ENCODE data around the gene GABRR3.

GABRR3 gene

DNA sequence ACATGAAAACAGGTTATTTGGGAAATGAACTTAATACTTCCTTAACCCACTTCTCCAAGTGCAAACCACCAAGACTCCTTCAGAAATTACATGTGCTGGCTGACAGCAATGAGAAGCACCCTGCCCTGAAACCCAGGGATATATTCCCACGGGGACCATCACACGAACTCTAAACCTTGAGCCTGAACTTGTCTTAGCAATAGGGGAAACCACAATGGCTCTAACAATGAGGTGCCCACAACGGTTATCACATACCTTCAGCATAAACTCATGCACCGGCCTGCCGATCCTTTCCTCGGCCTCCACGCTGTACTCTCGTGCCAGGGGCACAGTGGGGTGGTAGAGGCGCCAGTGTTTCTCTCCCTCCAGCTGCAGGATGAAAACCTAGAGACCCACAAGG is 76.3 kb downstream of the GABRR3 start:
- H3K27me3 ChIP-seq (ENCODE audit: insufficient read depth, poor library complexity, severe bottlenecking) = no peaks in the 10 kb centered on the region
- H3K4me3 ChIP-seq (replicated peaks; ENCODE audit: insufficient read depth, low read length) = no peak overlapping the region
- DNase-seq (ENCODE audit: low read depth in 1 of 2, low spot score in 1 of 2) = no peak
- H3K27ac ChIP-seq (replicated peaks) = no peak overlapping the region
- no peak for TF ChIP-seq POLR2AphosphoS5 (IDR thresholded peaks at IDR 0.05; ENCODE audit: low read depth)
- TF ChIP-seq, protein P1, sequence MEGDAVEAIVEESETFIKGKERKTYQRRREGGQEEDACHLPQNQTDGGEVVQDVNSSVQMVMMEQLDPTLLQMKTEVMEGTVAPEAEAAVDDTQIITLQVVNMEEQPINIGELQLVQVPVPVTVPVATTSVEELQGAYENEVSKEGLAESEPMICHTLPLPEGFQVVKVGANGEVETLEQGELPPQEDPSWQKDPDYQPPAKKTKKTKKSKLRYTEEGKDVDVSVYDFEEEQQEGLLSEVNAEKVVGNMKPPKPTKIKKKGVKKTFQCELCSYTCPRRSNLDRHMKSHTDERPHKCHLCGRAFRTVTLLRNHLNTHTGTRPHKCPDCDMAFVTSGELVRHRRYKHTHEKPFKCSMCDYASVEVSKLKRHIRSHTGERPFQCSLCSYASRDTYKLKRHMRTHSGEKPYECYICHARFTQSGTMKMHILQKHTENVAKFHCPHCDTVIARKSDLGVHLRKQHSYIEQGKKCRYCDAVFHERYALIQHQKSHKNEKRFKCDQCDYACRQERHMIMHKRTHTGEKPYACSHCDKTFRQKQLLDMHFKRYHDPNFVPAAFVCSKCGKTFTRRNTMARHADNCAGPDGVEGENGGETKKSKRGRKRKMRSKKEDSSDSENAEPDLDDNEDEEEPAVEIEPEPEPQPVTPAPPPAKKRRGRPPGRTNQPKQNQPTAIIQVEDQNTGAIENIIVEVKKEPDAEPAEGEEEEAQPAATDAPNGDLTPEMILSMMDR (IDR thresholded peaks at IDR 0.05; ENCODE audit: insufficient read depth, low read length) = no peak
- no peak for TF ChIP-seq GABPA (IDR thresholded peaks at IDR 0.05; ENCODE audit: low read depth)
- no peak for TF ChIP-seq SPI1 (IDR thresholded peaks at IDR 0.05; ENCODE audit: borderline replicate concordance, low read depth)
- TF ChIP-seq, protein P2, sequence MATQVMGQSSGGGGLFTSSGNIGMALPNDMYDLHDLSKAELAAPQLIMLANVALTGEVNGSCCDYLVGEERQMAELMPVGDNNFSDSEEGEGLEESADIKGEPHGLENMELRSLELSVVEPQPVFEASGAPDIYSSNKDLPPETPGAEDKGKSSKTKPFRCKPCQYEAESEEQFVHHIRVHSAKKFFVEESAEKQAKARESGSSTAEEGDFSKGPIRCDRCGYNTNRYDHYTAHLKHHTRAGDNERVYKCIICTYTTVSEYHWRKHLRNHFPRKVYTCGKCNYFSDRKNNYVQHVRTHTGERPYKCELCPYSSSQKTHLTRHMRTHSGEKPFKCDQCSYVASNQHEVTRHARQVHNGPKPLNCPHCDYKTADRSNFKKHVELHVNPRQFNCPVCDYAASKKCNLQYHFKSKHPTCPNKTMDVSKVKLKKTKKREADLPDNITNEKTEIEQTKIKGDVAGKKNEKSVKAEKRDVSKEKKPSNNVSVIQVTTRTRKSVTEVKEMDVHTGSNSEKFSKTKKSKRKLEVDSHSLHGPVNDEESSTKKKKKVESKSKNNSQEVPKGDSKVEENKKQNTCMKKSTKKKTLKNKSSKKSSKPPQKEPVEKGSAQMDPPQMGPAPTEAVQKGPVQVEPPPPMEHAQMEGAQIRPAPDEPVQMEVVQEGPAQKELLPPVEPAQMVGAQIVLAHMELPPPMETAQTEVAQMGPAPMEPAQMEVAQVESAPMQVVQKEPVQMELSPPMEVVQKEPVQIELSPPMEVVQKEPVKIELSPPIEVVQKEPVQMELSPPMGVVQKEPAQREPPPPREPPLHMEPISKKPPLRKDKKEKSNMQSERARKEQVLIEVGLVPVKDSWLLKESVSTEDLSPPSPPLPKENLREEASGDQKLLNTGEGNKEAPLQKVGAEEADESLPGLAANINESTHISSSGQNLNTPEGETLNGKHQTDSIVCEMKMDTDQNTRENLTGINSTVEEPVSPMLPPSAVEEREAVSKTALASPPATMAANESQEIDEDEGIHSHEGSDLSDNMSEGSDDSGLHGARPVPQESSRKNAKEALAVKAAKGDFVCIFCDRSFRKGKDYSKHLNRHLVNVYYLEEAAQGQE (IDR thresholded peaks at IDR 0.05; ENCODE audit: insufficient replicate concordance, low read depth) = no peak

DNA sequence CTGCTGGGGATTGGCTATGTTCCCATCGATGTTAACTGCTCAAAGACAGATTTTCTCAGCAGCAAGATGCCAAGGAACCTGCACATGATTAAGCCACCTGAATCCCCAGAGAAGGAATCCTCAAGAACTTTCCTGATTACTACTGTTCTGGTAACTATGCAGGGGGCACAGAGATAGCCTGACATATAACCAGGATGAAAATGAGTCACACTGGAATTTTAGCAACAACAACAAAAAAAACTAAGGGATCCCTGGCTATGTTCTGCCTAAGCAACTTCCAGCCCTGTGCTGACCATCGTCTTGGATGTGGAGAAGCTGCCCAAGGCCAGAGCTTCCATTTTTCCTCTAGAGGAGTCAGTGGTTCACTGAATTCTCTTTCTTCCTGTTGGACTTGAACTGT is 76.7 kb downstream of the GABRR3 start:
- DNase-seq (ENCODE audit: low read depth in 1 of 2, low spot score in 1 of 2) = no peak
- Histone ChIP-seq H3K27ac (replicated peaks) (no peak overlapping the region), H3K27me3 (ENCODE audit: insufficient read depth, poor library complexity, severe bottlenecking) (no peaks in the 10 kb centered on the region), H3K4me3 (replicated peaks; ENCODE audit: insufficient read depth, low read length) (no peak overlapping the region)
- TF ChIP-seq, protein P2 (IDR thresholded peaks at IDR 0.05; ENCODE audit: insufficient replicate concordance, low read depth) = no peak
- no peak for TF ChIP-seq SPI1 (IDR thresholded peaks at IDR 0.05; ENCODE audit: borderline replicate concordance, low read depth)
- no peak for TF ChIP-seq POLR2AphosphoS5 (IDR thresholded peaks at IDR 0.05; ENCODE audit: low read depth)
- no peak for TF ChIP-seq GABPA (IDR thresholded peaks at IDR 0.05; ENCODE audit: low read depth)
- TF ChIP-seq, protein P1 (IDR thresholded peaks at IDR 0.05; ENCODE audit: insufficient read depth, low read length) = no peak

DNA sequence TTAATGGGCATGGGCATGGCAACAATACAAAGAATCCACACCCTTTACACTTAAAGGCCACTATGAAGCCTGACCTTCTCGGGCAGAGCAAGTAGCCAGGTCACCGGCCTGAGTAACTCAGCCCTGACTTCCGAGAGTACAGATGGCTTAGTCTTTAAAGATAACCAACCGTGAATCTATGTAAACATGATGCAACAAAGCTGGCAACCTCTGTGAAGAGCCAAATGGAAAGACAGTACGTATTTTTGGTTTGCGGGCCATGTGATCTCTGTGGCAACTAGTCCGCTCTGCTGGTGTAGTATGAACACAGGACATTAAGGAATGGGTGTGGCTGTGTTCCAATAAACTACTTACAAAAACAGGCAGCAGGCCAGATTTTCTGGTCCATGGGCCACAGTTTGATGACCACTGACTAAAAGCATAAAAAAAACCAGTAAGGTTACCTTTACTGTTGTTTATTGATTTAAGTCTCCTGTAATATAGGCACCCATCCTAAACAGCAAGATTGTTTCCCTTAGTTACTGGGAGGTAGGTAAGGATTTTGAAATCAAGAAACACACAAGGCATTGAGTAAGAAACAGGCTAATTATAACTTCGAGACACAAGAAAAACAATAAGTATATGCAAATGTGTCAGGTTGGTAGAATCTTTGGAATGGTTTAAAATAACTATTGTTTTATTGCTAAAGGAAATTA is 77.4 kb downstream of the GABRR3 start:
- H3K27me3 ChIP-seq (ENCODE audit: insufficient read depth, poor library complexity, severe bottlenecking) = no peaks in the 10 kb centered on the region
- no peak overlapping the region for H3K27ac ChIP-seq (replicated peaks)
- TF ChIP-seq, protein P1 (IDR thresholded peaks at IDR 0.05; ENCODE audit: insufficient read depth, low read length) = no peak
- TF ChIP-seq, protein P2 (IDR thresholded peaks at IDR 0.05; ENCODE audit: insufficient replicate concordance, low read depth) = no peak
- no peak for TF ChIP-seq POLR2AphosphoS5 (IDR thresholded peaks at IDR 0.05; ENCODE audit: low read depth)
- no peak for TF ChIP-seq GABPA (IDR thresholded peaks at IDR 0.05; ENCODE audit: low read depth)
- no peak for TF ChIP-seq SPI1 (IDR thresholded peaks at IDR 0.05; ENCODE audit: borderline replicate concordance, low read depth)
- H3K4me3 ChIP-seq (replicated peaks; ENCODE audit: insufficient read depth, low read length) = no peak overlapping the region
- no peak for DNase-seq (ENCODE audit: low read depth in 1 of 2, low spot score in 1 of 2)

All from HL-60 (cell line).